ENCODE results near the gene ENOPH1.

The ENOPH1 gene

DNA sequence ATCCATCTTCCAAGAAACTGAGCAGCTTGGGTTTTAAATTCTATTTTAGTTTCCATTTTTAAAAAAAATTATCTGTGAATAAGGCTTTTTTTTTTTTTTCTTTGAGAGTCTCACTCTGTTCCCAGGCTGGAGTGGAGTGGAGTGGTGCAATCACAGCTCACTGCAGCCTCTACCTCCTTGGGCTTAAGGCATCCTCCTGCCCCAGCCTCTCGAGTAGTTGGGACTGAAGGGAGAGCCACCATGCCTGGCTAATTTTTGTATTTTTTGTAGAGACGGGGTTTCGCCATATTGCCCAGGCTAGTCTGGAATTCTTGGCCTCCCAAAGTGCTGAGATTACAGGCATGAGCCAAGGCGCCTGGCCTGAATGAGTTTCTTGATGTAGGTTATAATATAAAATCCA lies 1.4 kb downstream of the ENOPH1 start:
- in situ Hi-C loops (cut with HindIII; ENCODE audit: low pct_unique_long_range_greater_than_20kb, low sequenced_read_pairs) = no loop called here
- TF ChIP-seq JUND (IDR thresholded peaks at IDR 0.05; ENCODE audit: low read depth) = no peak
- no peak for DNase-seq (ENCODE audit: low read depth in 1 of 2, low spot score in 1 of 2)

DNA sequence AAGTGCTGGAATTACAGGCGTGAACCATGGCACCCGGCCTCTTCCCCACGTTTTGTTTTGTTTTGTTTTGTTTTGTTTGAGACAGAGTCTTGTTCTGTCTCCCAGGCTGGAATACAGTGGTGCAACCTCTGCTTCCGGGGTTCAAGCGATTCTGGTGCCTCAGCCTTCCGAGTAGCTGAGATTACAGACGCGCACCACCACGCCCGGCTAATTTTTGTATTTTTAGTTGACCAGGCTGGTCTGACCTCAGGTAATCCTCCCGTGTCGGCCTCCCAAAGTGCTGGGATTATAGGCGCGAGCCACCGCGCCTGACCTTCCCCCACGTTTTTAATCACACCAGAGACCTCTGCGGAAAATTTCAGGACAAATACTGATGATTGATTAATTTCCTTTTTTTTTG lies 2.2 kb downstream of the ENOPH1 start:
- in situ Hi-C loops (cut with HindIII; ENCODE audit: low pct_unique_long_range_greater_than_20kb, low sequenced_read_pairs) = no loop called here
- TF ChIP-seq JUND (IDR thresholded peaks at IDR 0.05; ENCODE audit: low read depth) = no peak
- DNase-seq (ENCODE audit: low read depth in 1 of 2, low spot score in 1 of 2) = no peak

DNA sequence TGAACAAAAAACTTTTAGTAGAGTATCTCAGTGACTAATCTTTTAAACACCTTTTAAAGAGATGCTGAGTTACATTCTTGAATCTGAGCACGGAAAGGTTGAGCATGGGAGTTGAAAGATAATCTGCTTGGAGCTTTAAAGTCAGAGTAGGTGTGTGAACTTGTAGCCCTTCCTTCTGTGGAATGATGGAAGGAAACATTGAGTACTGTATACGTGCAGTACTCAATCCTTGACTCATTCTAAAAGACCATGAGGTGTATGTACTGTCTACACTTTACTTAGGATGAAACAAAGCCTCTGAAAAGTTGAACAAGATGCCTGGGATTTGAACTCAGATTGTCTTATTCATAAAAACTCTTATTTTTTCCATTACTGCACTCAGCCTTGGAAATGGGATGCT lies 3.4 kb downstream of the ENOPH1 start:
- no peak for TF ChIP-seq JUND (IDR thresholded peaks at IDR 0.05; ENCODE audit: low read depth)
- in situ Hi-C loops (cut with HindIII; ENCODE audit: low pct_unique_long_range_greater_than_20kb, low sequenced_read_pairs) = no loop called here
- no peak for DNase-seq (ENCODE audit: low read depth in 1 of 2, low spot score in 1 of 2)

DNA sequence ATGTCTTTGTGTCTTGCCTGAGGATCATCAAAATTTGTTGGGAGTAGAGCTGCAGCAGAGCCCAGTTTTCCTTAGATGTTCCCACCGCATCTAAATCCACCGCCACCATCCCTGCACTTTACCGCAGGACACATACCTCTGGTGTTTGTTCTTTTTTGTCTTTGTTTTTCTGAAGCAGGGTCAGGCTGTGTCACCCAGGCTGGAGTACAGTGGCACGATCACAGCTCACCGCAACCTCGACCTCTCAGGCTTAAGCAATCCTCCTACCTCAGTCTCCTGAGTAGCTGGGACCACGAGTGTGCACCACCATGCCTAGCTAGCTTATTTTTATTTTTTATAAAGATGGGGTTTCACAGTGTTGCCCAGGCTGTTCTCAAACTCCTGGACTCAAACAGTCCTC lies 4.6 kb downstream of the ENOPH1 start:
- in situ Hi-C loops (cut with HindIII; ENCODE audit: low pct_unique_long_range_greater_than_20kb, low sequenced_read_pairs) = no loop called here
- no peak for TF ChIP-seq JUND (IDR thresholded peaks at IDR 0.05; ENCODE audit: low read depth)
- no peak for DNase-seq (ENCODE audit: low read depth in 1 of 2, low spot score in 1 of 2)

DNA sequence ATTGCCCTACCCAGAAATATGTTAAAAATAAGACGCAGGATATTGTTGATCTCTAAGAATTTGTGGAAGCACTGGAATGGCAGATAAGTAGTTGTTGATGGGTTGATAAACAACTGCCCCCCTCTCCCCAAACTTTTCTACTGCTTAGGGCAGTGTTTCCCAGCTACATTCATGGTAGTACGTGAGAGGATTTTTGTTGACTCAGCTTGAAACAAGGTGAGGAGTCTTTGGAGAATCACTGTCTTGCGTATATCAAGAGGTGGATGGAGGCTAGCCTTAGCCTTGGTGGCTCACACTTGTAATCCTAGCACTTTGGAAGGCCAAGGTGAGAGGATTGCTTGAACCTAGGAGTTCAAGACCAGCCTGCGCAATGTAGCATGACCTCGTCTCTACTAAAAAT lies 5.7 kb downstream of the ENOPH1 start:
- DNase-seq (ENCODE audit: low read depth in 1 of 2, low spot score in 1 of 2) = no peak
- in situ Hi-C loops (cut with HindIII; ENCODE audit: low pct_unique_long_range_greater_than_20kb, low sequenced_read_pairs) = no loop called here
- TF ChIP-seq JUND (IDR thresholded peaks at IDR 0.05; ENCODE audit: low read depth) = no peak

DNA sequence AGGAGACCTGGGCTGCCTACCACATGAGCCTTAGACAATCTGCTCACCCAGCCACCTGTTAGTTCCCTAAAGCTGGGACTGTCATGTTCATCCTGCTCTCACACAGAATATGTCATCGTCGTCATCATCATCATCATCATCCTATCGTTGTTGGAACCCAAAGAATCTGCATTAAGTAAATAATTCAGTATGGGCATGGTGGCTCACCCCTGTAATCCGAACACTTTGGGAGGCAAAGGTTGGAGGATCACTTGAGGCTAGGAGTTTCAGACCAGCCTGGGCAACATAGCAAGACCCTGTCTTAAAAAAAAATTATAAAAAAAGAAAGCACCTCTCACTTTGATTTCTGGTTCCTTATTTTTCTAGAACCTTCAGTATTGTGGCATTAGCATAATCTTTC lies 6.4 kb downstream of the ENOPH1 start:
- DNase-seq (ENCODE audit: low read depth in 1 of 2, low spot score in 1 of 2) = no peak
- in situ Hi-C loops (cut with HindIII; ENCODE audit: low pct_unique_long_range_greater_than_20kb, low sequenced_read_pairs) = no loop called here
- TF ChIP-seq JUND (IDR thresholded peaks at IDR 0.05; ENCODE audit: low read depth) = no peak

DNA sequence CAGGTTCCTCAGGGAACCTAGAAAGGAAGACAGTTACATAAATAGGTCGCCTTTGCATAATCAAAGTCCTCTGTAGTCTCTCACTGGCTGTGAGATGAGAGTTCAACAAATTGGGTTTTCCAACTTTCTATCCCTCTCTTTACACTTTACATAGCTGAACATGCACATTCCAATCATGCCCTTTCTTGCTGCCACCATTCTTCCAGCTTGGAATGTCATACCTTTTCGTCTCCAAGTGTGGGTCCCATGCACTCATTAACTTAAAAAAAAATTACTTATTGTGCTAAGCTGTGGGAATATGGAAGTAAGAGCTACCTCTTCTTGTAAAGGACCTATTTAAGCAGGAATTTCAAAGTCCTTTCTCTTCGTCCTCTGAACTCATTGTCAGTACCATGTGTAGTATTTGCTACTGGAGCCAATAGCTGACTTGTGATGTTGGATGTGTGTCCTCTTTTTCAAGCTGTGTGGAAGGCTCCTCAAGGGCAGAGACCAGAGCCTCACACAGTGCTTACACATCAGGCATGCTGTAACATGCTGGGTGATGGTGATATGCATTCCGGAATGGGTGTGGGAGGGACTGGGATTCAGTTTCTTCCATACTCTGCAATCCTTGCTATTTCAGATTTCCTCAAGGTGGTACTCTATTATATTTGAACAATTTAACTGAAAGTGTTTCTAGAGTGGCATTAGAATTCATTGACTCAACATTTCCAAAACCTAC lies 7.1 kb downstream of the ENOPH1 start:
- in situ Hi-C loops (cut with HindIII; ENCODE audit: low pct_unique_long_range_greater_than_20kb, low sequenced_read_pairs) = no loop called here
- no peak for TF ChIP-seq JUND (IDR thresholded peaks at IDR 0.05; ENCODE audit: low read depth)
- DNase-seq (ENCODE audit: low read depth in 1 of 2, low spot score in 1 of 2) = peak in 1 of 2 experiments; percentile 15

DNA sequence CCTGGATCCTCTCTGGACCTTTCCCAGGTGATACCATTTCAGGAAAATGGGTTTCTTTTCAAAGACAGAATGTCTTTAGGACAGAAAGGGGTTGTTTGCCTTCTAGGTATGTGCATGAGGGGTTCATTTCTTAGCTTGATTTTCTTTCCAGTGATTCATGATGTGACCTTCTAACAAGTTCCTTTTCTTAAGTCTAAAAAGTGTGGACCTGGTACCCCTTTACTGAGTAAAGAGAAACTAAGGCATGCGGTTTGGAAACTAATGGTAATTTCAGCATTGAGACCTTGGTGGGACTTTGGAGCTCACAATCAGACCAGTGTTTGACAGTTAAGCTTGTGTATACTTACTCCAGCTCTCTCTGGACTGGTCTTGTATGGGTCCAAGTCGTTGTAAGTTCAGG lies 8.7 kb downstream of the ENOPH1 start:
- in situ Hi-C loops (cut with HindIII; ENCODE audit: low pct_unique_long_range_greater_than_20kb, low sequenced_read_pairs) = no loop called here
- TF ChIP-seq JUND (IDR thresholded peaks at IDR 0.05; ENCODE audit: low read depth) = no peak
- no peak for DNase-seq (ENCODE audit: low read depth in 1 of 2, low spot score in 1 of 2)

DNA sequence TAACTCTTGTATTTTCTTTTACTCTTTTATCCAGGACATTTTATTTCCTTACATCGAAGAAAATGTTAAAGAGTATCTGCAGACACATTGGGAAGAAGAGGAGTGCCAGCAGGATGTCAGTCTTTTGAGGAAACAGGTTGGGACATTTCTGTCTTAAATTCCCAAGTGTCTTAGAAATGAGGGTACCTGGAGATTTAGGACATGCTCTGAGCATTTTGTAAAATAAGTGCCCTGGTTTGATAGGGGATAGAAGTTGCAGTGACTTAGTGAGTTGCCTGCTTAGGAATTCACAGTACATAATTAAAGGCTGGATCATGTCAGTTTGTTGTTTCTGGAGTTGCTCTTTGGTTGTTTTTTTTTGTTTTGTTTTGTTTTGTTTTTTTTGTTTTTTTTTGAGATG lies 17.5 kb downstream of the ENOPH1 start:
- in situ Hi-C loops (cut with HindIII; ENCODE audit: low pct_unique_long_range_greater_than_20kb, low sequenced_read_pairs) = no loop called here
- TF ChIP-seq JUND (IDR thresholded peaks at IDR 0.05; ENCODE audit: low read depth) = no peak
- no peak for DNase-seq (ENCODE audit: low read depth in 1 of 2, low spot score in 1 of 2)

DNA sequence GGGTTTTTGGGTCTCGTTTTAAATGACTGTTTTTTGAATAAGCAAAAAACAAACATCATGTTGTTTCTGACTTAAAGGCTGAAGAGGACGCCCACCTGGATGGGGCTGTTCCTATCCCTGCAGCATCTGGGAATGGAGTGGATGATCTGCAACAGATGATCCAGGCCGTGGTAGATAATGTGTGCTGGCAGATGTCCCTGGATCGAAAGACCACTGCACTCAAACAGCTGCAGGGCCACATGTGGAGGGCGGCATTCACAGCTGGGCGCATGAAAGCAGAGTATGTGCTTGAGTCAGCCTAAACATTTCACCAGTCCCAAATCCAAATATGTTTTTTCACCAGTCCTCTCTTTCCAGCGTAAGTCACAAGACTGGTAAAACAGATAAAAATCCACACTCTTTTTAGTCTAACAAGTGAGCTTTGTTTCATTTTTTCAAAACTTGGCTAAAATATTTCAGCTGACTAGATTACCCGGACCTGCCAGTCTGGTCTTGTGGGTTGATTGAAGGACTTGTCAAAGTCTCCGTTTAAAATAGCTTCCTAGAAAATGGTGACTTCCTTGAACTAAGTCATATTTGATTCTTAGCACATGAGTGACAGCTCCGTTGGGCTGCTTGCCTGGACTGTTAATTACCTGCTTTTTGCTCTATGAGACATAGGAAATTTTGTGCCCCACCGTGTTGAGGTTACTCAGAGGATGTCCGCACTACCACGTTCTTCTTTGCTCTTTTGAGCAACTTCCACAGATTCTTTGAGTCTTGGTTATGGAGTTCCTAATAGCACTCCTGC lies 20.8 kb downstream of the ENOPH1 start:
- in situ Hi-C loops (cut with HindIII; ENCODE audit: low pct_unique_long_range_greater_than_20kb, low sequenced_read_pairs) = no loop called here
- DNase-seq (ENCODE audit: low read depth in 1 of 2, low spot score in 1 of 2) = no peak
- no peak for TF ChIP-seq JUND (IDR thresholded peaks at IDR 0.05; ENCODE audit: low read depth)

DNA sequence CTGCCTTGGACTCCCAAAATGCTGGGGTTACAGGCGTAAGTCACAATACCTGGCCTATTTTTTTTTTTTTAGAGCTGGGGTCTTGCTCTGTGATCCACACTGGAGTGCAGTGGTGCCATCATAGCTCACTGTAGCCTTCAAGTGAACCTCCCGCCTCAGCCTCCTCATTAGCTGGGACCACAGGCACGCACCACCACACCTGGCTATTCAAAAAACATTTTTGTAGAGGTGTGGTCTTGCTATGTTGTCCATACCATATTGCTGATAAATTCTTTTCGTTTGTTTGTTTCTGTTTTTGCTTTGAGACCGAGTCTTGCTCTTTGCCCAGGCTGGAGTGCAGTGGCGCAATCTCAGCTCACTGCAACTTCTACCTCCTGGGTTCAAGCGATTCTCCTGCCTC lies 21.6 kb downstream of the ENOPH1 start:
- DNase-seq (ENCODE audit: low read depth in 1 of 2, low spot score in 1 of 2) = no peak
- in situ Hi-C loops (cut with HindIII; ENCODE audit: low pct_unique_long_range_greater_than_20kb, low sequenced_read_pairs) = no loop called here
- no peak for TF ChIP-seq JUND (IDR thresholded peaks at IDR 0.05; ENCODE audit: low read depth)

DNA sequence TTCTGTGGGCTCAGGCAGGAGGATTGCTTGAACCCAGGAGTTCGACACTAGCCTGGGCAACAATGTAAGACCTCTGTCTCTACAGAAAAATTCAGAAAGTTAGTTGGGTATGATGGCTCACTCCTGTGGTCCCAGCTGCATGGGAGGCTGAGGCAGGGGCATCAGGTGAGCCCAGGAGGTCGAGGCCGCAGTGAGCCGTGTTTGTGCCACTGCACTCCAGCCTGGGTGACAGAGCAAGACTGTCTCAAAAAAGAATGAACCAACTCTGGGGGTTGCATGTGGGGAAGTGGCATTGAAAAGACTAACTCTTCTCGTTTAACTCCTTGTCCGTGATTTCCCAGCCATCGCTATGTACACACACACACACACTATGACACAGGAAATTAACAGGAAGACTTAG lies 26.9 kb downstream of the ENOPH1 start:
- in situ Hi-C loops (cut with HindIII; ENCODE audit: low pct_unique_long_range_greater_than_20kb, low sequenced_read_pairs) = no loop called here
- no peak for TF ChIP-seq JUND (IDR thresholded peaks at IDR 0.05; ENCODE audit: low read depth)
- DNase-seq (ENCODE audit: low read depth in 1 of 2, low spot score in 1 of 2) = no peak

DNA sequence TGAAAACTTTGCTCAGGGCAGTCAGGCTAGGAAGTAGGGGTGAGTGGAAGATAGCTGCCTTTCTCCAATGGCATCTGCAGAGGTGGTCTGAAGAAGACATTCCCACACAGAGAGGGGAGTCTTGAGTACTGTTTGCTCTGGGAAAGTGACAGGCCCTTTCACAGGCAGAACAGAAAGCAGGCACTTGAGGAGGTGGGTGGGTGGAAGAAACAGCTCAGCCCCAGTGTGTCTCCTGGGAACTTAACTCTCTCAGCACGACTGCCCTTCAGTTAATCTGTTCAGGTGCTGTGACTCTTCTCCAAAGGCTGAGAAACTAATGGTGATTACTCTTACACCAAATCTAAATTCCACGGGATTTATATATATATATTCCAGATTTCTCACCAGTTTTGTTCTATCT lies 28.3 kb downstream of the ENOPH1 start:
- in situ Hi-C loops (cut with HindIII; ENCODE audit: low pct_unique_long_range_greater_than_20kb, low sequenced_read_pairs) = no loop called here
- no peak for DNase-seq (ENCODE audit: low read depth in 1 of 2, low spot score in 1 of 2)
- no peak for TF ChIP-seq JUND (IDR thresholded peaks at IDR 0.05; ENCODE audit: low read depth)
